CD14-positive monocyte (primary cell): ENCODE measurements around the gene VNN1. TPM values are rescaled to one million over a fixed set of nuclear protein-coding genes. Genes with fewer than 3 reads are reported as not detected.
A peak's percentile ranks its signal among the peaks of the same experiment; 100 is the strongest.

Source experiments
- DNase-seq, 3 donors: peaks; one replicate each; pipeline ENCODE4 v3.0.0-alpha.2; 2011 to 2022
- H2AFZ ChIP-seq: 2 replicates; pipeline ENCODE4 v1.6.0; 2012; ENCODE audit warnings: mild to moderate bottlenecking, low read depth, low read length, inconsistent platforms; ENCODE audit not compliant: insufficient read depth, poor library complexity, severe bottlenecking
- H3K27ac ChIP-seq, 2 donors: 1 replicate in 1 of 2; 2 replicates in 1 of 2; pipeline ENCODE4 v1.5.1; 2012 to 2013; ENCODE audit warnings: low read length in 2 of 2, control low read depth in 1 of 2, inconsistent platforms in 1 of 2, low read depth in 1 of 2, mild to moderate bottlenecking in 1 of 2
- H3K27me3 ChIP-seq, 2 donors: one replicate each; pipeline versions ENCODE4 v1.6.0 to v1.6.1; 2011 to 2013; ENCODE audit warnings: low read length in 2 of 2; ENCODE audit not compliant: control insufficient read depth in 2 of 2, insufficient read depth in 2 of 2
- H3K36me3 ChIP-seq, 2 donors: replicated peaks in 1 of 2; 1 replicate in 1 of 2; 2 replicates in 1 of 2; pipeline versions ENCODE4 v1.5.1 to v1.6.1; 2012 to 2013; ENCODE audit warnings: low read length in 2 of 2, control low read depth in 1 of 2, inconsistent platforms in 1 of 2, mild to moderate bottlenecking in 1 of 2; ENCODE audit not compliant: insufficient read depth in 2 of 2, control insufficient read depth in 1 of 2
- H3K4me1 ChIP-seq, 2 donors: 1 replicate in 1 of 2; 2 replicates in 1 of 2; pipeline versions ENCODE4 v1.5.1 to v1.6.1; 2012 to 2013; ENCODE audit warnings: low read length in 2 of 2, control low read depth in 1 of 2, inconsistent platforms in 1 of 2, mild to moderate bottlenecking in 1 of 2, moderate library complexity in 1 of 2; ENCODE audit not compliant: insufficient read depth in 2 of 2, control insufficient read depth in 1 of 2
- H3K4me2 ChIP-seq: replicated peaks from 2 replicates; pipeline ENCODE3; 2012; ENCODE audit warnings: low read length, moderate library complexity, mild to moderate bottlenecking; ENCODE audit not compliant: poor library complexity, severe bottlenecking; ENCODE audit errors: extremely low read depth
- H3K4me3 ChIP-seq, 3 experiments: fragments of 200-600 bp in 1 of 3; sonication (generic) in 1 of 3; replicated peaks in 1 of 3; 1 replicate in 2 of 3; 2 replicates in 1 of 3; pipeline ENCODE4 v1.5.1; 2011 to 2013; ENCODE audit warnings: low read length in 3 of 3, mild to moderate bottlenecking in 3 of 3, control low read depth in 2 of 3, low read depth in 2 of 3, inconsistent platforms in 1 of 3, moderate library complexity in 1 of 3
- H3K79me2 ChIP-seq: 2 replicates; pipeline ENCODE4 v1.6.0; 2012; ENCODE audit warnings: mild to moderate bottlenecking, control low read depth, inconsistent platforms, low read length, moderate library complexity; ENCODE audit not compliant: insufficient read depth
- H3K9ac ChIP-seq: 2 replicates; pipeline ENCODE4 v1.6.0; 2017; ENCODE audit warnings: low read length, mild to moderate bottlenecking; ENCODE audit not compliant: insufficient read depth, poor library complexity, severe bottlenecking
- H3K9me3 ChIP-seq, 2 donors: replicated peaks in 1 of 2; 1 replicate in 1 of 2; 2 replicates in 1 of 2; pipeline versions ENCODE4 v1.5.1 to v1.6.1; 2012 to 2013; ENCODE audit warnings: low read length in 2 of 2, control low read depth in 1 of 2; ENCODE audit not compliant: control insufficient read depth in 1 of 2, insufficient read depth in 1 of 2
- H4K20me1 ChIP-seq: 2 replicates; pipeline ENCODE4 v1.6.0; 2012; ENCODE audit warnings: mild to moderate bottlenecking, low read length, control low read depth, moderate library complexity; ENCODE audit not compliant: insufficient read depth
- H3K27ac Mint-ChIP-seq, 7 donors: one replicate each; pipeline ENCODE4 v1.8.0; 2020; ENCODE audit warnings: mild to moderate bottlenecking in 7 of 7, mixed read lengths in 7 of 7, moderate library complexity in 6 of 7, inconsistent platforms in 2 of 7
- H3K27me3 Mint-ChIP-seq, 3 donors: one replicate each; pipeline ENCODE4 v1.8.0; 2021 to 2022; ENCODE audit warnings: low read depth in 3 of 3, mild to moderate bottlenecking in 3 of 3, mixed read lengths in 3 of 3, moderate library complexity in 3 of 3, inconsistent platforms in 1 of 3
- H3K36me3 Mint-ChIP-seq, 2 donors: one replicate each; pipeline ENCODE4 v1.8.0; 2020; ENCODE audit warnings: mixed read lengths in 2 of 2, inconsistent platforms in 1 of 2, mild to moderate bottlenecking in 1 of 2
- H3K4me1 Mint-ChIP-seq: one replicate; pipeline ENCODE4 v1.8.0; 2020; ENCODE audit warnings: mild to moderate bottlenecking, mixed read lengths
- H3K4me3 Mint-ChIP-seq, 2 donors: one replicate each; pipeline ENCODE4 v1.8.0; 2020; ENCODE audit warnings: mild to moderate bottlenecking in 2 of 2, mixed read lengths in 2 of 2, moderate library complexity in 1 of 2
- H3K9me3 Mint-ChIP-seq, 7 donors: one replicate each; pipeline ENCODE4 v1.8.0; 2020 to 2022; ENCODE audit warnings: mixed read lengths in 7 of 7, mild to moderate bottlenecking in 6 of 7, moderate library complexity in 6 of 7, inconsistent platforms in 2 of 7
- CTCF ChIP-seq: fragments of 200-600 bp; IDR thresholded peaks from one replicate; pipeline ENCODE4 v1.8.0; 2022; ENCODE audit warnings: antibody characterized with exemption, mild to moderate bottlenecking
- WGBS: methylation state at CpG from one replicate; pipeline ENCODE4 v1.1.5; 2013; ENCODE audit warnings: missing lambda C conversion rate; ENCODE audit not compliant: insufficient coverage; 5-methylcytosine and 5-hydroxymethylcytosine counted together
- intact Hi-C, 2 donors: fragments of 100-400 bp; cut with micrococcal nuclease; formaldehyde crosslinking; loops; one replicate each; pipeline versions ENCODE4 v1.15.0 to v1.15.1; 2023
- polyA plus RNA-seq, 3 donors: library from polyadenylated mRNA; depleted of rRNA in 1 of 3; unstranded in 2 of 3; stranded (reverse) in 1 of 3; fragments of 300-500 nt in 2 of 3; fragments of >200 nt in 1 of 3; fragmentation: Illumina TruSeq in 2 of 3; gene quantifications; 1 replicate in 2 of 3; 2 replicates in 1 of 3; pipeline ENCODE4 v1.2.3, GENCODE V29; 2012 to 2021

VNN1 gene
- polyA plus RNA-seq, 3 donors: 7.9 to 61.2 (median 47.9) TPM

- no peaks in the 10 kb centered on the region for H3K36me3 Mint-ChIP-seq
- Histone ChIP-seq H3K36me3 (no peaks in the 10 kb centered on the region), H3K9ac (no peak overlapping the region), H3K9me3 (no peaks in the 10 kb centered on the region), H3K4me2 (peak overlapping the region; percentile 45), H3K27me3 (no peaks in the 10 kb centered on the region), H3K4me1 (peaks cover 10 to 16% of the 10 kb centered on the region in 2 donors), H3K27ac (peak overlapping the region in 1 of 2 donors; percentile 13), H2AFZ (no peak overlapping the region), H3K79me2 (no peaks in the 10 kb centered on the region), H4K20me1 (no peaks in the 10 kb centered on the region), H3K4me3 (peak overlapping the region in 1 of 3 experiments; percentile 23)
- H3K27me3 Mint-ChIP-seq: no peaks in the 10 kb centered on the region
- peak overlapping the region in 1 of 2 donors; percentile 37 for H3K4me3 Mint-ChIP-seq
- peaks cover 14% of the 10 kb centered on the region for H3K4me1 Mint-ChIP-seq
- 0% methylated on average over 3 of the region's 4 CpGs for WGBS
- TF ChIP-seq CTCF: peak; percentile 78
- intact Hi-C loops: loop anchor here (2.0 to 10.0 kb wide), 3 partner anchors 99 to 155 kb away; partner anchors contain the start of genes RPS12 (in 1 of the 2) and STX7 (in 1 of the 2)
- DNase-seq: peak; percentile 51 to 68 (median 66)
- H3K27ac Mint-ChIP-seq: peak overlapping the region; percentile 55 to 94 (median 86)
- H3K9me3 Mint-ChIP-seq: no peaks in the 10 kb centered on the region
Measured at GRCh38 chr6:132669690-132670291, 44.1 kb downstream of the VNN1 start.

- Histone ChIP-seq H3K4me1 (peaks cover 10 to 15% of the 10 kb centered on the region in 2 donors), H3K27me3 (no peaks in the 10 kb centered on the region), H3K79me2 (no peaks in the 10 kb centered on the region), H3K9ac (no peak overlapping the region), H3K9me3 (no peaks in the 10 kb centered on the region), H3K27ac (no peak overlapping the region), H2AFZ (no peak overlapping the region), H3K4me2 (no peak overlapping the region), H4K20me1 (no peaks in the 10 kb centered on the region), H3K36me3 (no peaks in the 10 kb centered on the region), H3K4me3 (no peak overlapping the region)
- peaks cover 13% of the 10 kb centered on the region for H3K4me1 Mint-ChIP-seq
- no peak overlapping the region for H3K4me3 Mint-ChIP-seq
- no peak for DNase-seq
- peaks cover 0 to 2% (median 0%) of the 10 kb centered on the region in 3 donors for H3K27me3 Mint-ChIP-seq
- no peak overlapping the region for H3K27ac Mint-ChIP-seq
- H3K9me3 Mint-ChIP-seq: peaks cover 0 to 2% (median 0%) of the 10 kb centered on the region in 7 donors
- H3K36me3 Mint-ChIP-seq: no peaks in the 10 kb centered on the region
- 90% methylated on average over 3 of the region's 4 CpGs for WGBS
- TF ChIP-seq CTCF: no peak
- intact Hi-C loops: loop anchor here (5.0 to 10.0 kb wide), 2 partner anchors 146 to 151 kb away; partner anchors contain the start of genes RPS12 (in 1 of the 2) and STX7 (in 1 of the 2)
Measured at GRCh38 chr6:132666118-132666517, 47.7 kb downstream of the VNN1 start.
